NCI-H2227 (cell line): ENCODE results near the gene KLHL13.
"Not testable (repeated sequence)": the region's sequence is repeated elsewhere in the genome, so short reads cannot be mapped to it uniquely, and the experiment has no call there.

Experiments
- DNase-seq: peaks from one replicate; lab custom pipeline; 2025; ENCODE audit not compliant: unreplicated experiment; lab: John Stamatoyannopoulos, UW

KLHL13 gene

DNA sequence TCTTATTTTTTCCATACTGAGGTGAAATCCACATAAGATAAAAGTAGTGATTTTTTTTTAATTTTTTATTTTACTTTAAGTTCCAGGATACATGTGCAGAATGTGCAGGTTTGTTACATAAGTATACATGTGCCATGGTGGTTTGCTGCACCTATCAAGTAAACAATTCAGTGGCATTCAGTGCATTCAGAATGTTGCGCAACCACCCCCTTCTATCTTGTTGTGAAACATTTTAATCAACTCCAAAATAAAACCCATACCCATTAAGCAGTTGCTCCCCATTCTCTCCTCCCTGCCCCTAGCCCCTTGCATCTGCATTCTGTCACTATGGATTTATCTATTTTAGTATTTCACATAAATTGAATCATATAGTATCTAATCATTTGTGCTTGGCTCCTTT, 121.2 kb downstream of the KLHL13 start:
- DNase-seq = no peak

DNA sequence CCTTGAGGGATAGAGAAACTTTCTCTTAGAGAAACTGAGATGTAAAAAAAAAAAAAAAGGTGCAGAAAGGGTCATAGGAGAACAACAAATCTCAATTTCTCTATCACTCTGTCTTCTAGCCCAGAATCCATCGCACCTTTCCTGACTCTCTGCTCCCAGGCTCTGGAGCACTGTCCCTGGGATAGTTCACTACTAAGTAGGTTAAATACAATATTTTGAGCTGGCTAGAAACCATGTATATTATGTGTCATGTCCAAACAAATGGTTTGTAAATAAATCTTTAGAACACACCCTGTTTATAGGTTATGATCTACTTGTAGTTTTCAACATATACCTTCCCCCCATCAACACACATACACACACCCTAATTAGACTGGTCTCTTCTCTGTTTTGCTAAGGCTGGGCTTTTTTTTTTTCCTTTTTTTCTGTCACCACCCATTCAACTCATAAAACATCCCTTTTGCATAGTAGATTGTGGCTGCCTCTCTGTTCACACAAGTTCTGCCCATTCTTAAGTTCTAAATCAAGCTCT, 124.4 kb downstream of the KLHL13 start:
- no peak for DNase-seq

DNA sequence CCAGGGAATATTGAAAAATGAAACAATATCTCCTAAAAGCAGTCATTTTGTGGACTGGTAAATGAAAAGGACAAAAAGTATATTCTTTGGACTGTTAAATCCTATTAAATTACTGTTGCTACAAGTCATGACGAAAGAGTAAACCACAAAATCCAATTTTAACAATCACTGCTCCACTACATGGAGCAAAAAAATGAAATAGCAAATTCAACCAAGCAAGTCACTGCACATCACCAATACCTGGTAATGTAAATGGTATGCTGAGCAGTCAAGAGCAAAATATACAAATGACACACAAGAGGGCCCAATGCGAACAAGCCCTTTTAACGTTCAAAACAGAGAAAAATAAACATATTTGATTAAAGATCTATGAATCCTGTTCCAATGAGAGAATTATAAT, 126.2 kb downstream of the KLHL13 start:
- no peak for DNase-seq

DNA sequence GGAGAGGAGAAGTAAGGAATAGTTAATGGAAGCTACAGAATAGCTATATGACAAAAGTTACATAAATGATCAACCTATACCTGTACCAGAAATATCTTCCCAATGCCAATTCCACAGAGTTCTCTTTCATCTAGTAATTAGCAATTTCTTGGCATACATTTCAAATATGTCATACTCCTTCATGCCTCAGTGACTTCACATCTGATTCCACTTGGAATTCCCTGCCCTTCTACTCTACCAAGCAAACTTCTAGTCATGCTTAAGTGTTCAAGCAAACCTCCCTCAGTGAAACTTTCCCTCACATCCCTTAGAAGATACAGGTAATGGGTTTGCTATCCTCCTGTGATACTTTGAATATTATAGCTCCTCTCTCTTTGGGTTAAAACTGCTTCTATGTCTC, 127.1 kb downstream of the KLHL13 start:
- no peak for DNase-seq

GRCh38 chrX:117987373-117987772, 129.2 kb downstream of the KLHL13 start:
- DNase-seq = no peak

DNA sequence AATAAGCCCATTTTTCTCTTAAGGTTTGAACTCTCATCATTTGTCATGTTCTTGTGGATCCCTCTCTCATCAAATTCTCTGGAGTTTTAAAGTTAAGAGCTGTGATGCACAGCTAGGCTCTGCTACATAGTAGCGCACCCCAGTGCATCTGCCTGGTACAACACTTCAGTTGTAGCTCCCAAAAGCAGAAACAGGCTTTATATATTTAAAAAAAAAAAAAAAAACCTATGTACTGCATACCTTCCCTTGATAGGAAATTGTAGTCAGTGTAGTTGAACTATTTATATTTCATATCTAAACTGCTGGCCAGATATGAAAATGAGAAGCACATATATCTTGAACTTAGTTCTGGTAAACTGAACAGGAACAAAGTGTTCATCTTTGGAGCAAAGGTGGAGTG, 131.4 kb downstream of the KLHL13 start:
- no peak for DNase-seq

- DNase-seq = no peak
These were observed 133.8 kb downstream of the KLHL13 start for GRCh38 chrX:117982694-117983392.

DNA sequence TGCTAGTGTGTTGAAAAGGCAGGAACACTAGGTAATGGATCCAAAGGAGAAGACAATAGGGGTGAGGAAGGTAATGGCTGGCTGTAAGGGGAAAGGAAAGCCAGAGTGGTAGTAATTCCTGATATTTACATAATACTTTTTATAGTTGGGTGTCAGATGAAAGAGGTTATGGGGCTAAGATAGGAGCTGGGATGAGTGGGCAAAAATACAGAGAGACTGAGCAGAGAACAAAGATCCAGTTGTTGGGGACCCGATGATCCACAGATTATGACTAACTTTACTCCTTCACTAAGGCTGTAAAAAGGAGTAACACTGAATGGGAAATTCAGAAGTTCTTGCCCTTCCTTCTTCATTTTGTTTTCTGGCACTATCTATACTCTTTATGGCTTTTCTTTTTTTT, 138.2 kb downstream of the KLHL13 start:
- no peak for DNase-seq

- DNase-seq = no peak
These were observed 139.1 kb downstream of the KLHL13 start for GRCh38 chrX:117977526-117977925.

- DNase-seq = no peak
These were observed 143.4 kb downstream of the KLHL13 start for GRCh38 chrX:117973110-117973807.

- no peak for DNase-seq
These were observed 143.9 kb downstream of the KLHL13 start for GRCh38 chrX:117972711-117973109.

- no peak for DNase-seq
These were observed 146.8 kb downstream of the KLHL13 start for GRCh38 chrX:117969782-117970181.

DNA sequence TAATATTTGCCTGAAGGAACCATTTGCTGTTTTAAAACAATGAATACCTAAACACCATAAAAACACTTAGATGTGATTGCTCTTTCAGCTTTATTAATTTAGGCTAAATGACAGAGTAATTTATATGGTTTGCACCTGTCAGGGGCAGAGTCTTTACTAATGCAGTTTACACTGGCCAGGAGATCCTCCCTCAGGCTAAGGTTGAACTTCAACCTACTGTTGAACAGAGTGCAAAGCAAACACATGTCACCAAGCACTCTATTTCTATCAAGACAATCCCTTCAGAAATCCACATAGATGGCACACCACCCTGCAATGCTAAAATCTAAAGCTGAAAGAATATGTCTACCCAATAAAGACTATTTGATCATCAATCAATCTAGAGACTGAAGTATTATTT, 147.3 kb downstream of the KLHL13 start:
- DNase-seq = no peak

DNA sequence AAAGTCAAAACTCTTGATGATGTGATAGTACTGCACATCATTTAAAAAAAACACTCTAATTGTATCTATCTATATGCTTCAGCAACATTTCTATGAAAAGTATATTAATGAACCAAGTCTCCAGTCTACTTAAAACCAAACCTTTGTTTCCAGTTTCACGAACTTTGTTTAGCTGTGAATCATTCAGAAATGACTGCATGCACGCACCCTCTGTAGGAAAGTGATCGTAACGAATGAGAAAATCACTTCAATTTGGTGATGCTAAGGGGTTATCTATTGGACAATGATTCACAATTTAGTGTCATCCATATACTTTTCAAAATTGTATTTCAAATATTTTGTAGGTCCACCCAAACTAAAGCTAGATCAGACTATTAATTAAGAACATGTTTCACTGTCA, 157.6 kb downstream of the KLHL13 start:
- no peak for DNase-seq

- no peak for DNase-seq
These were observed 159.5 kb downstream of the KLHL13 start for GRCh38 chrX:117957128-117957527.

- not testable (repeated sequence) for DNase-seq
These were observed 177.3 kb downstream of the KLHL13 start for GRCh38 chrX:117939296-117939695.

GRCh38 chrX:117936118-117936517, 180.5 kb downstream of the KLHL13 start:
- DNase-seq = no peak

DNA sequence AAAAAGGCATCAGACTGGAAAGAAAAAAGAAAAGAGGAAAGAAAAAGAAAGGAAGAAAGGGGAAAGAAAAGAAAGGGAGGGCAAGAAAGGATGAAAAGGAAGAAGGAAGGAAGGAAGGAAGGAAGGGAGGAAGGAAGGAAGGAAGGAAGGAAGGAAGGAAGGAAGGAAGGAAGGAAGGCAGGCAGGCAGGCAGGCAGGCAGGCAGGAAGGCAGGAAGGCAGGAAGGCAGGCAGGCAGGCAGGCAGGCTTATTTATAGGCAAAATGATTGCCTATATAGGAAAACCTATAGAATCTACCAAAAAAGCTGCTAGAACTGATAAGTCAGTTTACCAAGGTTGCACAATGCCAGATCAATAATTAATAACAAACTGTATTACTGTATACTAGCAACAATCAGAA, 186.5 kb downstream of the KLHL13 start:
- not testable (repeated sequence) for DNase-seq

DNA sequence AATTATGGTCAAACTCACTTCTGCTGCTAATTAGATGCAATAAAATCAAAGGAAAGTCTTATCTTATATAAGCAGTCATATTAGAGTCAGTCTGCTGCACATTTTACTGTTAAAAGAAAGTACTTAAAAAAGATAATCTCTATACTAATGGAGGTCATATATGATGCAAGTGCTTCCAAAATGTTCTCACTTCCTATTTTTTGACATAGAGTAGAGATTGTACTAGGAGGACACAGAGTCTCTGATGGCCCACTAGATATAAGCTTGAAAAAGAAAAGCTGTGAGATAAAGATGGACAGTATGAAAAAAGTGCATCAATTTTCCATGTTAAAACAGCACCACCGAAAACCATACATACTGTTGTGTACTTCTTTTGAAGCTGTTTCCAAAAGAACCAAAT, 196.9 kb downstream of the KLHL13 start:
- no peak for DNase-seq

DNA sequence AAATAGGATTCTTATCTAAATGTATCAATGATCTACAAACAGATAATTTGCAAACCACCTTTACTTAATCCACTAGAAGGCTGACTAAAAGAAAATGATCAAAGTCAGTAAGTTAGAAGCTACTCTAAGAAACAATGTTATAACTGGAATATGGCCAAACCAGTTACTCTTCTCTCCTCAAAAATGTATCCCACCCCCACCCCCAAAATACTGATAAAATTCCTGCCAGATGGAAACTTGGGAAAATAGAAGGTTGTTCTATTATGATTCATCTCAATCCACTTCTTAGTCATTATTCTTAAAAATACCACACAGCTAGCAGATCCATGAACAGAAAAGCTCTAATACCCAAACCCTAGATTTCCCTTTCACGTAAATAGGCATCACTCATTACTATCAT, 206.4 kb downstream of the KLHL13 start:
- no peak for DNase-seq

DNA sequence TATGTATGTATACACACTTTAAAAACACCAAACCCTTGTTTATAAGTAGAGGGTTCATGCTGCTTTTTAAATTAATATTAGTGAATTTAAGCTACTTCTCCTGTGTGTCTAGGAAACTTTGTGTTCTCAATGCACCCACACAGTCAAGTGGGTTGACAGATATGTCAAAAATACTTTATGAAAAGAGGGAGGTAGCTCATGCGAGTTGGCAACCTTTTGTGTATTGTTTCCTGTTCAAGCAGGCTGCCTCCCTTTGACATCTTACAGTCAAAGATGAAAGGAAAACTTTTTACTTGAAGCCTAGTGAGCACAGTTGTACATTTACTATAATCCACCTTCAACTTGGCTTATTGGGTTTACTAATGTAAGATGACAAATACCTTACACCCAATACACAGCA, 218.4 kb downstream of the KLHL13 start:
- no peak for DNase-seq

DNA sequence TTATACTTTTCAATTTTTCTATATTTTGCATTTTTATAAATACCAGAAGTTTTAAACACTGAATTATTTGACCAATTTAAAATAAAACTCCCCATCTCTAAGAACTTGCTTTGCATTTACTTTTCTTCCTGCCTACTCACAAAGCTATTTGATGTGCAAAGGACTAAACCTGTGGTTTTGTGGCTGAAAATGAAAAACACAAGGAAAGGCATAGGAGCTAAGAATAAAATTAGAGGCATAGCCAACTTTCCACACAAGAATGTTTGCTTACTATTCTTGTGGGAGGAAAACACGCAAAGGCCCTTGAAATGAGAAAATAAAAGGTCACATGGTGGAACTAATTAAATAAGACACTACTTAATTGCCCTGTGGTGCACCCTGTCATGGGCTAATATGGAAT, 221.2 kb downstream of the KLHL13 start:
- no peak for DNase-seq

DNA sequence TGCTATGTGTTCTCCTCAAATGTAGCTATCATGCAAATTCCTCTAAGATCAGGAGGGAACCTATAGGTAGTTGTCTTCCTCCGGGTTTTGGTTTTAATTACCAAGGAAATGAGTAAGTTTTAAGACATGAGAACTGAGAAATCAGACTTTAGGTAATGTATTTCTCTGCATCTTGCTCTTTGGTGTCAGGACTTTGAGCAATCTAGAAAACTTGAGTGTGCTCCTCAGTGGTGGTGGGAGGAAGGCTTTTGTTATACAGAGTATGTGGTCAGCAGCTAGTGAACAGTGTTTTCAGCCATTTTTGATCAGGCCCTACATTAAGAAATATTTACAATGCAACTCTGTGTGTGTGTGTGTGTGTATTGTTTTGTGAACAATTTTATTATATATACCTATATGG, 224.1 kb downstream of the KLHL13 start:
- DNase-seq = no peak
